PFSK-1 (cell line): Measurements from ENCODE around the gene MSGN1.

Source experiments
- FOXP2 ChIP-seq: optimal IDR thresholded peaks from 2 replicates; pipeline ENCODE3; 2011; ENCODE audit warnings: borderline replicate concordance, control low read depth, inconsistent platforms; ENCODE audit not compliant: insufficient read depth; ENCODE audit errors: extremely low read length, extremely low read depth
- POLR2AphosphoS5 ChIP-seq: IDR thresholded peaks from 2 replicates; pipeline ENCODE4 v1.6.1; 2012; ENCODE audit warnings: low read depth, mild to moderate bottlenecking, control low read depth, low read length, moderate library complexity
- REST ChIP-seq, 2 experiments: IDR thresholded peaks; 2 replicates each; pipeline versions ENCODE4 v1.6.1 to v1.8.0; 2011 to 2012; ENCODE audit warnings: low read depth in 2 of 2, low read length in 2 of 2, control low read depth in 1 of 2, inconsistent platforms in 1 of 2, mild to moderate bottlenecking in 1 of 2, moderate library complexity in 1 of 2; ENCODE audit not compliant: insufficient read depth in 1 of 2
- SIN3A ChIP-seq: IDR thresholded peaks from 2 replicates; pipeline ENCODE4 v1.6.1; 2012; ENCODE audit warnings: mild to moderate bottlenecking, low read length, moderate library complexity, borderline replicate concordance; ENCODE audit not compliant: insufficient read depth
- TAF1 ChIP-seq: IDR thresholded peaks from 2 replicates; pipeline ENCODE4 v1.6.1; 2012; ENCODE audit warnings: low read length, control low read depth, borderline replicate concordance; ENCODE audit not compliant: insufficient read depth

GRCh38 chr2:17792515-17792914, 23.7 kb upstream of the MSGN1 start:
- TF ChIP-seq REST (IDR thresholded peaks at IDR 0.05; ENCODE audit: insufficient read depth in 1 of 2, low read depth in 2 of 2, low read length in 2 of 2) (no peak), FOXP2 (no peak), POLR2AphosphoS5 (no peak), TAF1 (no peak), SIN3A (no peak)
